Measurements from ENCODE around the gene CABP1. TPM values are rescaled to one million over a fixed set of nuclear protein-coding genes. Genes with fewer than 3 reads are reported as not detected.

The CABP1 gene
- total and polyA plus RNA-seq, 4 donors: 0.05 to 0.12 (median 0.08) TPM; not detected in 1

GRCh38 chr12:120649442-120650232 is 9.2 kb downstream of the CABP1 start:
- TF ChIP-seq SP1 (IDR thresholded peaks at IDR 0.05): no peak
- no peak for TF ChIP-seq NR2F2 (IDR thresholded peaks at IDR 0.05)
- no peak for TF ChIP-seq JUND (IDR thresholded peaks at IDR 0.05)
- no peak for TF ChIP-seq FOXA1 (IDR thresholded peaks at IDR 0.05)
- no peak for TF ChIP-seq HNF4G (IDR thresholded peaks at IDR 0.05)
- no peak for TF ChIP-seq TAF1 (conservative IDR thresholded peaks at IDR 0.05)
- 22% methylated on average over 33 of the region's 33 CpGs for WGBS
- DNase-seq (ENCODE audit: low spot score): no peak
- Histone ChIP-seq H3K27ac (ENCODE audit: low read depth in 1 of 2, low read length in 2 of 2) (no peak overlapping the region), H3K4me3 (ENCODE audit: low read depth in 1 of 3, low read length in 3 of 3) (no peak overlapping the region), H3K27me3 (ENCODE audit: control insufficient read depth in 4 of 4, insufficient read depth in 4 of 4, low read length in 3 of 4) (no peaks in the 10 kb centered on the region), H3K9me3 (ENCODE audit: control insufficient read depth in 4 of 4, low read length in 3 of 4) (no peaks in the 10 kb centered on the region), H3K4me1 (ENCODE audit: control insufficient read depth in 4 of 4, insufficient read depth in 4 of 4, low read length in 3 of 4) (peaks cover 0 to 3% (median 1%) of the 10 kb centered on the region in 4 donors), H3K36me3 (ENCODE audit: control insufficient read depth in 4 of 4, insufficient read depth in 3 of 4, low read depth in 1 of 4, low read length in 3 of 4) (no peaks in the 10 kb centered on the region), H3K9ac (ENCODE audit: low read depth in 1 of 2, low read length in 2 of 2) (no peak overlapping the region)

- H3K4me3 ChIP-seq (ENCODE audit: low read depth in 1 of 3, low read length in 3 of 3): no peak overlapping the region
- no peak for TF ChIP-seq FOXA2 (IDR thresholded peaks at IDR 0.05)
- TF ChIP-seq YY1 (IDR thresholded peaks at IDR 0.05): no peak
- no peak for TF ChIP-seq FOXA1 (IDR thresholded peaks at IDR 0.05)
- TF ChIP-seq GABPA (IDR thresholded peaks at IDR 0.05 in 1 of 2, conservative IDR thresholded peaks at IDR 0.05 in 1 of 2): no peak
- no peak for TF ChIP-seq HNF4A (conservative IDR thresholded peaks at IDR 0.05)
- no peak for TF ChIP-seq HNF4G (IDR thresholded peaks at IDR 0.05)
- TF ChIP-seq ATF3 (IDR thresholded peaks at IDR 0.05): no peak
- no peak for TF ChIP-seq TAF1 (conservative IDR thresholded peaks at IDR 0.05)
- no peak for TF ChIP-seq ZBTB33 (IDR thresholded peaks at IDR 0.05)
- TF ChIP-seq MAX (IDR thresholded peaks at IDR 0.05): no peak
- TF ChIP-seq JUND (IDR thresholded peaks at IDR 0.05): no peak
- TF ChIP-seq RAD21 (IDR thresholded peaks at IDR 0.05): no peak
- no peak for TF ChIP-seq NR2F2 (IDR thresholded peaks at IDR 0.05)
- no peak for TF ChIP-seq RXRA (IDR thresholded peaks at IDR 0.05)
- TF ChIP-seq REST (IDR thresholded peaks at IDR 0.05): no peak
- no peak for TF ChIP-seq SP1 (IDR thresholded peaks at IDR 0.05)
- TF ChIP-seq, protein P1, sequence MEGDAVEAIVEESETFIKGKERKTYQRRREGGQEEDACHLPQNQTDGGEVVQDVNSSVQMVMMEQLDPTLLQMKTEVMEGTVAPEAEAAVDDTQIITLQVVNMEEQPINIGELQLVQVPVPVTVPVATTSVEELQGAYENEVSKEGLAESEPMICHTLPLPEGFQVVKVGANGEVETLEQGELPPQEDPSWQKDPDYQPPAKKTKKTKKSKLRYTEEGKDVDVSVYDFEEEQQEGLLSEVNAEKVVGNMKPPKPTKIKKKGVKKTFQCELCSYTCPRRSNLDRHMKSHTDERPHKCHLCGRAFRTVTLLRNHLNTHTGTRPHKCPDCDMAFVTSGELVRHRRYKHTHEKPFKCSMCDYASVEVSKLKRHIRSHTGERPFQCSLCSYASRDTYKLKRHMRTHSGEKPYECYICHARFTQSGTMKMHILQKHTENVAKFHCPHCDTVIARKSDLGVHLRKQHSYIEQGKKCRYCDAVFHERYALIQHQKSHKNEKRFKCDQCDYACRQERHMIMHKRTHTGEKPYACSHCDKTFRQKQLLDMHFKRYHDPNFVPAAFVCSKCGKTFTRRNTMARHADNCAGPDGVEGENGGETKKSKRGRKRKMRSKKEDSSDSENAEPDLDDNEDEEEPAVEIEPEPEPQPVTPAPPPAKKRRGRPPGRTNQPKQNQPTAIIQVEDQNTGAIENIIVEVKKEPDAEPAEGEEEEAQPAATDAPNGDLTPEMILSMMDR (IDR thresholded peaks at IDR 0.05; ENCODE audit: low read depth, low read length, missing input control): no peak
- no peak for TF ChIP-seq EGR1 (IDR thresholded peaks at IDR 0.05; ENCODE audit: low read depth in 2 of 2)
- WGBS: 72% methylated on average over 12 of the region's 12 CpGs
- H3K9me3 ChIP-seq (ENCODE audit: control insufficient read depth in 4 of 4, low read length in 3 of 4): no peaks in the 10 kb centered on the region
- H3K9ac ChIP-seq (ENCODE audit: low read depth in 1 of 2, low read length in 2 of 2): no peak overlapping the region
- no peaks in the 10 kb centered on the region for H3K36me3 ChIP-seq (ENCODE audit: control insufficient read depth in 4 of 4, insufficient read depth in 3 of 4, low read depth in 1 of 4, low read length in 3 of 4)
- H3K27me3 ChIP-seq (ENCODE audit: control insufficient read depth in 4 of 4, insufficient read depth in 4 of 4, low read length in 3 of 4): no peaks in the 10 kb centered on the region
- no peak for DNase-seq (ENCODE audit: low spot score)
- H3K4me1 ChIP-seq (ENCODE audit: control insufficient read depth in 4 of 4, insufficient read depth in 4 of 4, low read length in 3 of 4): peaks cover 0 to 3% (median 1%) of the 10 kb centered on the region in 4 donors
- no peak overlapping the region for H3K27ac ChIP-seq (ENCODE audit: low read depth in 1 of 2, low read length in 2 of 2)
Measured at GRCh38 chr12:120650233-120650690, 9.8 kb downstream of the CABP1 start.
